ENCODE results near the gene KCNMA1. TPM values are rescaled to one million over a fixed set of nuclear protein-coding genes. Genes with fewer than 3 reads are reported as not detected.

The KCNMA1 gene
- total RNA-seq, 1 experiment from 2014 or later = 0.49 TPM

GRCh38 chr10:77419979-77420378 is 217.6 kb downstream of the KCNMA1 start:
- Histone ChIP-seq H3K79me2 (ENCODE audit: insufficient read depth, low read length) (no peaks in the 10 kb centered on the region), H3K9me2 (ENCODE audit: insufficient read depth) (no peaks in the 10 kb centered on the region), H3K4me3 (replicated peaks in 1 of 2; ENCODE audit: low read depth in 1 of 2, low read length in 2 of 2) (no peak overlapping the region), H3K4me2 (ENCODE audit: low read length) (no peak overlapping the region), H2AFZ (ENCODE audit: low read depth, low read length, poor library complexity, severe bottlenecking) (no peak overlapping the region), H3K9ac (ENCODE audit: low read length) (no peak overlapping the region), H3K27me3 (ENCODE audit: insufficient read depth, low read length) (peaks cover 5% of the 10 kb centered on the region; the same call in 1 of the 2 replicates), H3K4me1 (ENCODE audit: control insufficient read depth in 1 of 2, insufficient read depth in 2 of 2, low read length in 2 of 2) (no peaks in the 10 kb centered on the region), H3K36me3 (ENCODE audit: control insufficient read depth in 1 of 2, insufficient read depth in 2 of 2, low read length in 2 of 2) (no peaks in the 10 kb centered on the region), H4K20me1 (ENCODE audit: insufficient read depth) (no peaks in the 10 kb centered on the region), H3K9me3 (ENCODE audit: control insufficient read depth in 1 of 2, insufficient read depth in 1 of 2, low read depth in 1 of 2, low read length in 2 of 2) (no peaks in the 10 kb centered on the region), H3K27ac (ENCODE audit: low read depth, low read length) (no peak overlapping the region)
- RAD21 ChIA-PET (ENCODE audit: low non-redundant PET in 1 of 2, low total read pairs in 2 of 2, uncharacterized antibody in 2 of 2, unreplicated experiment in 2 of 2) = no interaction called here
- CTCF ChIA-PET = interaction anchor here (1.6 kb wide), 1 partner anchor 9 kb away, joined by 7 read pairs; no protein-coding TSS in a partner anchor
- intact Hi-C loops (cut with micrococcal nuclease) = no loop called here
- TF ChIP-seq CBX3 (IDR thresholded peaks at IDR 0.05; ENCODE audit: low read depth) (no peak), YY1 (IDR thresholded peaks at IDR 0.05; ENCODE audit: extremely low read depth, insufficient replicate concordance, low read depth, low read length) (no peak), CTCF (IDR thresholded peaks at IDR 0.05 in 2 of 3, conservative IDR thresholded peaks at IDR 0.05 in 1 of 3; ENCODE audit: borderline replicate concordance in 1 of 3, insufficient read depth in 1 of 3, low read depth in 2 of 3, low read length in 2 of 3) (no peak), ATF3 (IDR thresholded peaks at IDR 0.05) (no peak), SIN3A (IDR thresholded peaks at IDR 0.05; ENCODE audit: low read depth) (no peak), SP1 (IDR thresholded peaks at IDR 0.05; ENCODE audit: low read depth) (no peak), ELF1 (IDR thresholded peaks at IDR 0.05; ENCODE audit: borderline replicate concordance, low read depth) (no peak), CEBPB (IDR thresholded peaks at IDR 0.05; ENCODE audit: low read depth) (no peak)
- BruUV-seq (replicated peaks) = no TSS peak
- ATAC-seq (no peak), DNase-seq (ENCODE audit: low read depth, low spot score) (no peak)
- POLR2A ChIA-PET = no interaction called here

DNA sequence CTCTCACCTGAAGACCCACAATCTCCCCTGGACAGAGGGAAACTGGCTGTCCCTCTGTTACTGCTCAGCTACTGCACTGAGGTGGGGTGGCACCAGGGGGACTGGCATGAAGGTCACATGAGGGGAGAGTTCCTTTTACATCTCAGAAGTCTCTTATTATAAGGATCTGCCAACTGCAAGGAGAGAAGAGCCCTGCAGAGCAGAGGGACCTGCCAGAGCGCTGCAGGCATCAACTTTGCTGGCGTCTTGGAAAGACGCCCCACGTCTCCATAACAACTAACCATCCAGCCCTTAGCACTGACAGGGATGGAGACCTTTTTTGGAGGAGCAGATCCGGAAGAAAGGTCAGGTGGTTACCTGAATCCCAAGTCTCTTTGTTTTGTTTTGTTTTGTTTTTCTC is 218.6 kb downstream of the KCNMA1 start:
- ATAC-seq (no peak), DNase-seq (ENCODE audit: low read depth, low spot score) (no peak)
- Histone ChIP-seq H2AFZ (ENCODE audit: low read depth, low read length, poor library complexity, severe bottlenecking) (no peak overlapping the region), H3K9ac (ENCODE audit: low read length) (no peak overlapping the region), H4K20me1 (ENCODE audit: insufficient read depth) (no peaks in the 10 kb centered on the region), H3K4me2 (ENCODE audit: low read length) (no peak overlapping the region), H3K9me3 (ENCODE audit: control insufficient read depth in 1 of 2, insufficient read depth in 1 of 2, low read depth in 1 of 2, low read length in 2 of 2) (no peaks in the 10 kb centered on the region), H3K36me3 (ENCODE audit: control insufficient read depth in 1 of 2, insufficient read depth in 2 of 2, low read length in 2 of 2) (no peaks in the 10 kb centered on the region), H3K27ac (ENCODE audit: low read depth, low read length) (no peak overlapping the region), H3K4me1 (ENCODE audit: control insufficient read depth in 1 of 2, insufficient read depth in 2 of 2, low read length in 2 of 2) (no peaks in the 10 kb centered on the region), H3K9me2 (ENCODE audit: insufficient read depth) (no peaks in the 10 kb centered on the region), H3K27me3 (ENCODE audit: insufficient read depth, low read length) (peaks cover 5% of the 10 kb centered on the region; the same call in 1 of the 2 replicates), H3K79me2 (ENCODE audit: insufficient read depth, low read length) (no peaks in the 10 kb centered on the region), H3K4me3 (replicated peaks in 1 of 2; ENCODE audit: low read depth in 1 of 2, low read length in 2 of 2) (no peak overlapping the region)
- no TSS peak for BruUV-seq (replicated peaks)
- ChIA-PET CTCF (interaction anchor here (0.7 to 1.6 kb wide), 2 partner anchors 10 to 45 kb away, joined by 3 to 7 read pairs; no protein-coding TSS in a partner anchor), POLR2A (no interaction called here), RAD21 (ENCODE audit: low non-redundant PET in 1 of 2, low total read pairs in 2 of 2, uncharacterized antibody in 2 of 2, unreplicated experiment in 2 of 2) (no interaction called here)
- intact Hi-C loops (cut with micrococcal nuclease) = no loop called here
- TF ChIP-seq SRF (IDR thresholded peaks at IDR 0.05; ENCODE audit: low read depth) (no peak), SP1 (IDR thresholded peaks at IDR 0.05; ENCODE audit: low read depth) (no peak), ELF1 (IDR thresholded peaks at IDR 0.05; ENCODE audit: borderline replicate concordance, low read depth) (no peak), EZH2 (IDR thresholded peaks at IDR 0.05) (no peak), MAX (IDR thresholded peaks at IDR 0.05) (no peak), CTCF (IDR thresholded peaks at IDR 0.05 in 2 of 3, conservative IDR thresholded peaks at IDR 0.05 in 1 of 3; ENCODE audit: borderline replicate concordance in 1 of 3, insufficient read depth in 1 of 3, low read depth in 2 of 3, low read length in 2 of 3) (no peak), POLR2AphosphoS5 (IDR thresholded peaks at IDR 0.05; ENCODE audit: low read depth, low read length) (no peak), ZNF274 (IDR thresholded peaks at IDR 0.05; ENCODE audit: low read depth, low read length) (no peak), SIN3A (IDR thresholded peaks at IDR 0.05; ENCODE audit: low read depth) (no peak), ATF3 (IDR thresholded peaks at IDR 0.05) (no peak), TCF7L2 (IDR thresholded peaks at IDR 0.05; ENCODE audit: borderline replicate concordance, extremely low read depth, insufficient read depth, insufficient read length) (no peak), EZH2phosphoT487 (IDR thresholded peaks at IDR 0.05; ENCODE audit: borderline replicate concordance) (no peak)

Measured in HCT116 (cell line).